Measurements from ENCODE around the gene CCDC43. TPM values are rescaled to one million over a fixed set of nuclear protein-coding genes. Genes with fewer than 3 reads are reported as not detected.
A peak's percentile ranks its signal among the peaks of the same experiment; 100 is the strongest.

Gene CCDC43
- total RNA-seq, 1 experiment from 2014 or later = 33.0 TPM

GRCh38 chr17:44736551-44737240, 47.1 kb upstream of the CCDC43 start (continued):
- no peak for TF ChIP-seq ZBTB33 (IDR thresholded peaks at IDR 0.05; ENCODE audit: extremely low read depth, insufficient replicate concordance, low read length)

- ChIA-PET CTCF (no interaction called here), POLR2A (no interaction called here), RAD21 (ENCODE audit: low non-redundant PET in 1 of 2, low total read pairs in 2 of 2, uncharacterized antibody in 2 of 2, unreplicated experiment in 2 of 2) (no interaction called here)
- Histone ChIP-seq H4K20me1 (ENCODE audit: insufficient read depth) (no peaks in the 10 kb centered on the region), H3K4me2 (ENCODE audit: low read length) (no peak overlapping the region), H3K4me1 (ENCODE audit: control insufficient read depth in 1 of 2, insufficient read depth in 2 of 2, low read length in 2 of 2) (no peaks in the 10 kb centered on the region), H3K9me3 (ENCODE audit: control insufficient read depth in 1 of 2, insufficient read depth in 1 of 2, low read depth in 1 of 2, low read length in 2 of 2) (no peaks in the 10 kb centered on the region), H3K4me3 (replicated peaks in 1 of 2; ENCODE audit: low read depth in 1 of 2, low read length in 2 of 2) (no peak overlapping the region), H3K9me2 (ENCODE audit: insufficient read depth) (no peaks in the 10 kb centered on the region), H2AFZ (ENCODE audit: low read depth, low read length, poor library complexity, severe bottlenecking) (no peak overlapping the region), H3K36me3 (ENCODE audit: control insufficient read depth in 1 of 2, insufficient read depth in 2 of 2, low read length in 2 of 2) (peaks cover 9 to 10% of the 10 kb centered on the region in 2 experiments; a peak in 3 of 4 replicates), H3K9ac (ENCODE audit: low read length) (no peak overlapping the region), H3K79me2 (ENCODE audit: insufficient read depth, low read length) (no peaks in the 10 kb centered on the region), H3K27ac (ENCODE audit: low read depth, low read length) (no peak overlapping the region), H3K27me3 (ENCODE audit: insufficient read depth, low read length) (no peaks in the 10 kb centered on the region)
- DNase-seq (ENCODE audit: low read depth, low spot score) = no peak
- no peak for TF ChIP-seq FOSL1 (IDR thresholded peaks at IDR 0.05; ENCODE audit: low read depth)
- TF ChIP-seq TCF7L2 (IDR thresholded peaks at IDR 0.05; ENCODE audit: borderline replicate concordance, extremely low read depth, insufficient read depth, insufficient read length) = no peak
- TF ChIP-seq ZFX (IDR thresholded peaks at IDR 0.05) = no peak
- no peak for ATAC-seq
- BruUV-seq (replicated peaks) = no TSS peak
- intact Hi-C loops (cut with micrococcal nuclease) = no loop called here
Measured at GRCh38 chr17:44734272-44734671, 44.7 kb upstream of the CCDC43 start.

- Histone ChIP-seq H3K4me2 (ENCODE audit: low read length) (no peak overlapping the region), H4K20me1 (ENCODE audit: insufficient read depth) (no peaks in the 10 kb centered on the region), H3K9me2 (ENCODE audit: insufficient read depth) (no peaks in the 10 kb centered on the region), H3K79me2 (ENCODE audit: insufficient read depth, low read length) (no peaks in the 10 kb centered on the region), H3K27me3 (ENCODE audit: insufficient read depth, low read length) (no peaks in the 10 kb centered on the region), H2AFZ (ENCODE audit: low read depth, low read length, poor library complexity, severe bottlenecking) (no peak overlapping the region), H3K9ac (ENCODE audit: low read length) (no peak overlapping the region), H3K4me3 (replicated peaks in 1 of 2; ENCODE audit: low read depth in 1 of 2, low read length in 2 of 2) (no peak overlapping the region), H3K36me3 (ENCODE audit: control insufficient read depth in 1 of 2, insufficient read depth in 2 of 2, low read length in 2 of 2) (peaks cover 9% of the 10 kb centered on the region in 2 experiments; a peak in 3 of 4 replicates), H3K9me3 (ENCODE audit: control insufficient read depth in 1 of 2, insufficient read depth in 1 of 2, low read depth in 1 of 2, low read length in 2 of 2) (no peaks in the 10 kb centered on the region), H3K4me1 (ENCODE audit: control insufficient read depth in 1 of 2, insufficient read depth in 2 of 2, low read length in 2 of 2) (no peaks in the 10 kb centered on the region), H3K27ac (ENCODE audit: low read depth, low read length) (no peak overlapping the region)
- ChIA-PET RAD21 (ENCODE audit: low non-redundant PET in 1 of 2, low total read pairs in 2 of 2, uncharacterized antibody in 2 of 2, unreplicated experiment in 2 of 2) (no interaction called here), POLR2A (no interaction called here), CTCF (no interaction called here)
- BruUV-seq (replicated peaks) = no TSS peak
- ATAC-seq = peak; percentile 95
- DNase-seq (ENCODE audit: low read depth, low spot score) = no peak
- intact Hi-C loops (cut with micrococcal nuclease) = no loop called here
- TF ChIP-seq CBX3 (IDR thresholded peaks at IDR 0.05; ENCODE audit: low read depth) (no peak), CTCF (IDR thresholded peaks at IDR 0.05 in 2 of 3, conservative IDR thresholded peaks at IDR 0.05 in 1 of 3; ENCODE audit: borderline replicate concordance in 1 of 3, insufficient read depth in 1 of 3, low read depth in 2 of 3, low read length in 2 of 3) (peak; percentile 14 to 54 (median 44); a peak in 4 of 6 replicates), ZBTB33 (IDR thresholded peaks at IDR 0.05; ENCODE audit: extremely low read depth, insufficient replicate concordance, low read length) (no peak), RAD21 (IDR thresholded peaks at IDR 0.05; ENCODE audit: low read depth) (peak; percentile 55)
Measured at GRCh38 chr17:44733753-44734152, 44.2 kb upstream of the CCDC43 start.

Measured in HCT116 (cell line).